T-helper 2 cell (primary cell): ENCODE measurements around the gene EIF4H.
"Not testable (repeated sequence)": the region's sequence is repeated elsewhere in the genome, so short reads cannot be mapped to it uniquely, and the experiment has no call there.

Experiments
- DNase-seq, 5 experiments: peaks; one replicate each; pipeline versions ENCODE4 v3.0.0 to v3.0.0-alpha.2; 2012 to 2022

Gene EIF4H

DNA sequence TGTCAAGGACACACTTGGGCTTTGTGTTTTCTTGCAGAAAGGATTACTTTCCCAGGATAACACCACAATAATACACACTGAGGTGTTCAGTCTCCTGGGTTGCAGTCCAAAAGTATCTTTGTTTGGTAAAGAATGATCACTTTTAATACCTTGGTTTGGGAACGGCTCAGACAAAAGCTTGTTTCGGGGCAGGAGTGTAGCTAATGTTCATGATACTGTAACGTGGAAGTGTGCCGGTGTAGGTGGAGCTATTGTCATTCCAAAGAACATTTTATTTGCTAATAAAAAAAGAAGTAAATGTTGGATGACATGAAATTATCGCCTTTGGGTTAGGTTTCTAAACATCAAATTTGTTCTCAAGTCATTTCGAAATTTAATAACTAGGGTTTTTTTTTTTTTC is 1.2 kb downstream of the EIF4H start:
- DNase-seq = no peak

- DNase-seq = no peak
Measured at GRCh38 chr7:74176555-74176954, 2.4 kb downstream of the EIF4H start.

DNA sequence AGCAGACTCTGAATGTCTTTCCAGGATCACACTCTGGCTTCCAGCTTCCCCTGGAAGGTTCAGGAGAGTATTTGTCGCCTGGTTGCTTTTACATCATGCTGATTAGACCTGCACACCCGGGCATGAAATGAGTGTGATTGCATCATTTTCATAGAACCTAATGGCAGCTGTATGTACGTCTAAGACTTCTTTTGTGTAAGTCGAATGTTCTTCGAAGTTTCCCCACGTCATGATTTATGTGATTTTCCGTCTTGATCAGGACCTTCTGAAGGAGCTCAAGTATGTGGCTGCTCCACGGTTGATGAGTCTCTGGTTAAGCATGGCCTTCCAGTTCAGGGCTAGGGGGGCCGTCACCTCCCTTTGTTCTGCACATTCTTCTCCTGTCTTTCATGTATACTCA is 4.5 kb downstream of the EIF4H start:
- peak in 1 of 5 experiments; percentile 28 for DNase-seq

DNA sequence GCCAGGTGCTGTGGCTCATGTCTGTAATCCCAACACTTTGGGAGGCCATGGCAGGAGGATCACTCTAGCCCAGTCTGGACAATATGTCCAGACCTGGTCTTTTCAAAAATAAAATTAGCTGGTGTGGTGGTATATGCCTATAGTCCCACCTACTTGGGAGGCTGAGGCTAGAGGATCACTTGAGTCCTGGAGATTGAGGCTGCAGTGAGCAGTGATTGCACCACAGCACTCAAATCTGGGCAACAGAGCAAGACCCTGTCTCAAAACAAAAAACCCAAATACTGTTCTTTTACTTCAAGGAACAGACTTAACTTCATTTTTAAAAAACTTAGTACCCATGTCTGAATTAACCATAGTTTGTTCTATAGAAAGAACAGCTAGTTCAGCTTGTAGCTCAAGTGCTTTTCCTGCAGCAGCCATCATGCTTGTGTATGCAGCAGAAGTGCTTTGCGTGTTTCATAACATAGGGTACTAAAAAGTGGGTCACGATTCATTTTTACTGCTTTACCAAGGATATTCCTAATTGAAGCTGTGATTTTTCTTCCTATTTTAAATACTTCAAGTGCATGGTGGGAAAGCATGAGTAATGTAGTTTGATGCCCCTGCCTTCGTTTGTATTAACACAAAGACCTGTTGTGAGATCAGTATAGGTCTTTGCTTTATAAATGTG is 5.9 kb downstream of the EIF4H start:
- no peak for DNase-seq

DNA sequence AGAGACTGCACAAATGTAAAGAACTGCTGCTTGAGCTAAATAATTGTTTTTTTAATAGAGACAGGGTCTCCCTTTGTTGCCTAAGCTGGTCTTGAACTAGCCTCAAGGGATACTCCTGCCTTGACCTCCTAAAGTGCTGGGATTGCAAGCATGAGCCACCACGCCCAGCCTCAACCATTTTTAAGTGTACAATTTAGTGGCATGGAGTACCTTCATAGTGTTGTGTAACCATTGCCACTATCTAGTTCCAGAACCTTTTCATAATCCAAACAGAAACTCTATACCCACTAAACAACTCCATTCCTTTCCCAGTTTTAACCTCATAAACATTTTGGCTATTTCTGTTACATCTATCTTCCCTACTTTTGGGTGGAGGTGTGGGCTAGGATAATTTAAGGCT is 6.7 kb downstream of the EIF4H start:
- DNase-seq = no peak

- no peak for DNase-seq
Measured at GRCh38 chr7:74181821-74182220, 7.7 kb downstream of the EIF4H start.

DNA sequence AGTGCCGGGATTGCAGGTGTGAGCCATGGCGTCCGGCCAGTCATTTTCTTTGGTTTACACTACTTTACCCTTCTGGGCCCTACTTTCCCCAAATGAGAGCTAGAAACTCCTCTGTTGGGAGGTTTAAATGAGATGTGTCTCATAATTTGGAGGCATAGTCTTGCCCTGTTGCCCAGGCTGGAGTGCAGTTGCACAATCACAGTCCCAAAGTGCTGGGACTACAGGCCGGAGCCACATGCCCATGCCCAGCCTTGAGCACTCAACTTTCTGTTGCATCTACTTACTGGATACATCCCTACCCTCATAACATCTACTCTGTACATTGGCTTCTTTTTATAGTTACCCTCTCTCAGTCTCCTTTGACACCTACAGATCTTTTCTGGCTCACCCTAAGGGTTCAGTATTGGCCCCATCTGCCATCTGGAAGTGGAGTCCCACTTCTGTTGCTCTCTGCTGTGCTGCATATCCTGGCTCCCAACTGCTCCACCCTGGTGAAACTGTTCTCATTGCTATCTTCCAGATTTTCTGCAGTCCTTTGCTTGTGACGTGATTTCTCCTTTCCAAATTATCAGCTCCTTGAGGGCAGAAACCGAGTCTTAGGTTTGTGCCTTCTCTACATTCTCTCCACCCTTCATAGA is 8.4 kb downstream of the EIF4H start:
- no peak for DNase-seq

DNA sequence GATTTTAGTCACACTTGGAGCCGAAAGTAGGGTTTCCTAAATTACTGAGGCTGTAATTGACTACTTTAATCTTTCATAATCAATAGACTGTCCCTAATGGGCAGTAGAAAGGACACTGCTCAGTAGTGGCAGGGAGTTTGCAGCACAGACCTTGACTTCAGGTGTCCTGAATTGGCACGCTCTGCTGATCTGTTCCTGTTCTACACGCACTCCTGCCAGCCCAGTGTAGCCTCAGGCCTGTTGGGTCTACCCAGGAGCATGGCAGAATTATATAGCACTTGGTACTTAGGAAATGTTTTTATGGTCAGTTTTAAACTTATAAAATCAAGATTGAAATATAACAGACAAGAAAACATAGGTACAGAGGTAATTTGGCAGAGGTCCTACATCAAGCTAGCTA is 9.0 kb downstream of the EIF4H start:
- no peak for DNase-seq

- no peak for DNase-seq
Measured at GRCh38 chr7:74183653-74184450, 9.7 kb downstream of the EIF4H start.

DNA sequence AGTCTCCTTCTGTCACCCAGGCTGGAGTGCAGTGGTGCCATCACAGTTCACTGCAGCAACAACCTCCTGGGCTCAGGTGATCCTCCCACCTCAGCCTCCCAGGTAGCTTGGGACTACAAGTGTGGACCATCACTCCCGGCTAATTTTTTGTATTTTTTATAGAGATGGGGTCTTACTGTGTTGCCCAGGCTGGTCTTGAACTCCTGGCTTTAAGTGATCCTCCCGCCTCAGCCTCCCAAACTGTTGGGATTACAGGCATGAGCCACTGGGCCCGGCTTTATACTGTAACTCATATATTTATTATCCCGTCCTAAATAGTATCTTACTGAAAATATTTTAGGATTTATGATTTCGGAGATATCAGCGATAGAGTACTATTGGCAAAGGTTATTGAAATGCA is 10.9 kb downstream of the EIF4H start:
- DNase-seq = no peak

DNA sequence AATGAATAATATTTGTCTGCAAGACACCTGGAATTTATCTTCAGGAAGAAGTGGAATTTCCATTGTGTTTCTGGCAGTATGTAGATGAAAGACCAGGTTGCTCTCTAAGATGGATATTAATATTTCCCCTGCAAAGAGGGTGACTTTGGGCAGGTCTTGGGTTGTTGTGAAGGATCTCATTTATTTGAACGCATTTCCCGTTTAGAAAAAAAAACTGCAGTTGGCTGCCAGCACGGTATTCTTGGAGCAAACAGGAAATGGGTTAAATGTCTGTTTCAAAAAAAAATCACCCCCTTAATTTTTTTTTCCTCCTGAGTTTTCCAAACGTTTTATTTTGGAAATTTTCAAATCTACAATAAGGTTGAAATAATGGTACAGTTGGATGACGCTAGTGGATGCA is 11.5 kb downstream of the EIF4H start:
- DNase-seq = no peak

DNA sequence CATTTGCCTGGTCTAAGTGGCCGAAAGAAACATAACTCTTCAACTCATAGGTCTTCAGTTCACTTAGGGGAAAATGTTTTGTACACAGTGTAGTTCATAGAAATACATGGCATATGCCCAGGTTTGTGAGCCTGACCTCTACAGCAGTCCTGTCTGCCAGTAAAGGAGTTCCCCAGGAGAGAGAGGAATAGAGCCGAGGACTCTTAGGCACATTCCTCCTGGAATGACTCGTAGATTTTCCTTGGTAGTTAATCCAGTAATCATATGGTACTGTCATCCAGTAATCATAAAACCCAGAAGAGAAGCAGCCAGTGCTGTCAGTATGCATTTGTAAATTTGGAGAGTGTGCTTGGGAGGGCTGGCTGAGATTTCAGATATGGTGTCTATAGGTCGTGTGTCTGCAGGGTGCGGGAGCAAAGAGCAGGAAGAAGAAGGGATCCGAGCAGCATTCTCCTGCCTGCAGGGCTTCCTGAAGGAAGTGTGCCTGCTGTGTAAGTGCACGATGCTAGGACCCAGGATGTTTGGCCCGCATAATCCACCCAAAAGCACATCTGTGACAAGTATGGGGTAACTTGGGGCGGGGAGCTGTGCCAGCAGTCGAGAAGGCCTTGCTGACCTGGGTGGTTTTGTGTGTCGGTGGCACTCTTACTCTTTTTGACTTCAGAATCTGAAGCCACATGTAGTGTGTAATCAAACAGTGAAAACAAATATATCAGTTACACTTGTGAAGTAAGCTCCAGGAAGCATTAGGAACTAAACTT is 13.9 kb downstream of the EIF4H start:
- no peak for DNase-seq

DNA sequence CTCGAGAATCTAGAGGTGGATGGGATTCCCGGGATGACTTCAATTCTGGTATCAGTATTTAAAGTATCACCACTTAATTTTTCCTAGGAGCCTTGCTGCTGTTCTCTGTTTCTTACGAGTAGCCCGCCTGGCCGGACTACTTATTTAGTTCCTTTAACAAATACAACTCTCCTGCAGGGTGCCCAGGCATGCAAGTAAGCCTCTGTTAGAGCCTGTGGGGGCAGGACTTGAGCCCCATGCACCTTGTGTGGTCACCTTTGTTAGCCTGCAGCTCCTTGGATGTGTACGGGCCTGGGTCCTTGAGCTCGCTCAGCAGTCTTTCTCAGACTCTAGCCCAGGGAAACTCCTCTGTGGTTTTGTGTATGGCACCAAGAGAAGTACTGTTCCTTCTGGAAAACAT is 16.1 kb downstream of the EIF4H start:
- no peak for DNase-seq

- no peak for DNase-seq
Measured at GRCh38 chr7:74191231-74191630, 17.1 kb downstream of the EIF4H start.

GRCh38 chr7:74193054-74193453 is 18.9 kb downstream of the EIF4H start:
- DNase-seq = no peak

- no peak for DNase-seq
Measured at GRCh38 chr7:74193913-74194312, 19.8 kb downstream of the EIF4H start.

- no peak for DNase-seq
Measured at GRCh38 chr7:74194686-74195085, 20.5 kb downstream of the EIF4H start.

DNA sequence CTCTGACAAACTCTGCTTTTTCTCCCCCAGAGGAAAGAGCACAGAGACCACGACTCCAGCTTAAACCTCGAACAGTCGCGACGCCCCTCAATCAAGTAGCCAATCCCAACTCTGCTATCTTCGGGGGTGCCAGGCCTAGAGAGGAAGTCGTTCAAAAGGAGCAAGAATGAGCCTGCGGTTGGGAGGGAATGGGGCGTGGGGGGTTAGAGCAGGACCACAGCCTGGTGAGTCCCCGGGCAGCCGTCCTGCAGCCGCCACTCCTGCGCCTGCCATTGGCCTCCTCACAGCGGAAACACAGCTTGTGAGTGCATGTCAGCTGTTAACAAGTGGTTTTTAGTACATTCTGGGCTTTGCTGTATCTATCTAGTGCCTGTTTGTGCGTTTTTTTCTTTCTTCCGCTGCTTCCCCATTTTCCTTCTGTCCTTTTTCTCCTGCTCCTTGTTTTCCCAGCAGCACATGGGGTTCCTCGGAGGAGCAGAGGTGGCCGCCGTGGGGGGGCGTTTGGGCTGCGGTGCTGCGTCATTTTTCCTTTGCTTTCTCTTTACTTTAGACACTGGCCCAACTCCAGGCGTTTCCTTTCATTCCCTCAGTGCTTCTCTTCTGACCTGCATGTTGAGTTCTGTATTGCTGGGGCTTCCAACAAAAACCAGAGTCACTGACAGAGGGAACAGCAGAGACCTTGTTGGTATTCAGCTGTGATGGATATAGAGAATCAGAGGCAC is 21.1 kb downstream of the EIF4H start:
- peak in 1 of 5 experiments; percentile 39 for DNase-seq

- DNase-seq = not testable (repeated sequence)
Measured at GRCh38 chr7:74195968-74196654, 22.0 kb downstream of the EIF4H start.

DNA sequence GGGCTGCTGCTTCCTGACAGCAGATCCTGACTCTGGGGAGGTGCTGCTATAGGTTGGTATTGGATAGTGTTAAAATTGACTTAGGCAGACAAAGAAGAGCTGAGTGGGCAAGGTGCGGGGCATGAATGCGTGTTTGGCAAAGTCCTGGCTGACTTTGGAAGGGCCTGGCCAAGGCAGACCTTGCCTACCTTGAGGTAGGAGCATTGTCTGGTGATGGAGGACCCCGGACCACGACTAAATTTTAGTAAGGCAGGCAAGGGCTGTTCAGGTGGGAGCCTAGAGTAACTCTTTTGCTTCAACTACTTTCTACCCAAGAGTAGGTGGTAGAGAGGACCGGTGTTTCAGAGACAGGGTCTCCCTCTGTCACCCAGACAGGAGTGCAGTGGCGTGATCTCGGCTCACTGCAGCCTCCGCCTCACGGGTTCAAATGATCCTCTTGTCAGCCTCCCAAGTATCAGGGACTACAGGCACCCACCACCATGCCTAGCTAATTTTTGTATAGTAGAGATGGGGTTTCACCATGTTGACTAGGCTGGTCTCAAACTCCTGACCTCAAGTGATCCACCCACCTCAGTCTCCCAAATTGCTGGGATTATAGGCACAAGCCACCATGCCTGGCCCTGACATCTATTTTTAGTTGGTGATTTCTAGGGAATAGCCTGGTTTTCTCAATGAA is 23.4 kb downstream of the EIF4H start:
- no peak for DNase-seq
